Tibial nerve (tissue), 4 donors: ENCODE data around the gene UBE2J2. TPM values are rescaled to one million over a fixed set of nuclear protein-coding genes. Genes with fewer than 3 reads are reported as not detected.

Source experiments
- DNase-seq, 2 donors: peaks; one replicate each; pipeline ENCODE4 v3.0.0-alpha.2; 2019; ENCODE audit warnings: low spot score in 2 of 2
- H3K27ac ChIP-seq, 4 donors: fragments of 200-600 bp; sonication (generic) in 3 of 4; one replicate each; pipeline ENCODE4 v1.5.1; 2017 to 2019; ENCODE audit warnings: mild to moderate bottlenecking in 1 of 4
- H3K27me3 ChIP-seq, 2 donors: fragments of 200-600 bp; sonication (generic) in 1 of 2; one replicate each; pipeline versions ENCODE4 v1.5.1 to v1.6.0; 2017 to 2019
- H3K36me3 ChIP-seq, 3 donors: fragments of 200-600 bp; sonication (generic); one replicate each; pipeline ENCODE4 v1.5.1; 2018 to 2019
- H3K4me1 ChIP-seq, 4 donors: fragments of 200-600 bp; sonication (generic) in 3 of 4; one replicate each; pipeline ENCODE4 v1.5.1; 2017 to 2019
- H3K4me3 ChIP-seq, 4 donors: fragments of 200-600 bp; sonication (generic) in 3 of 4; one replicate each; pipeline ENCODE4 v1.5.1; 2017 to 2019; ENCODE audit warnings: mild to moderate bottlenecking in 1 of 4, moderate library complexity in 1 of 4
- H3K9me3 ChIP-seq, 4 donors: fragments of 200-600 bp; sonication (generic) in 3 of 4; one replicate each; pipeline ENCODE4 v1.5.1; 2017 to 2019
- EP300 ChIP-seq, 2 donors: sonication (generic); formaldehyde crosslinking; IDR thresholded peaks; one replicate each; pipeline ENCODE4 v1.6.1; 2017; ENCODE audit warnings: antibody characterized with exemption in 2 of 2, mild to moderate bottlenecking in 1 of 2
- POLR2A ChIP-seq, 2 donors: fragments of 450-650 bp; IDR thresholded peaks; one replicate each; pipeline ENCODE4 v1.6.1; 2017; ENCODE audit warnings: antibody characterized with exemption in 2 of 2, mild to moderate bottlenecking in 2 of 2, moderate library complexity in 2 of 2
- WGBS, 2 donors: methylation state at CpG; one replicate each; pipeline ENCODE4 v1.1.5; 2018; 5-methylcytosine and 5-hydroxymethylcytosine counted together
- total RNA-seq, 4 donors: library from RNA; depleted of rRNA; stranded (reverse); fragments of >200 nt; gene quantifications; one replicate each; pipeline ENCODE4 v1.1.0, GENCODE V29; 2016
- TF ChIP-seq, protein P1 (sequence below), 5 experiments: fragments of 200-600 bp in 3 of 5; fragments of 450-650 bp in 2 of 5; sonication (generic) in 3 of 5; IDR thresholded peaks; one replicate each; pipeline ENCODE4 v1.5.1; 2016 to 2019; ENCODE audit warnings: antibody characterized with exemption in 5 of 5, mild to moderate bottlenecking in 3 of 5, moderate library complexity in 2 of 5

Gene UBE2J2
- total RNA-seq, 4 donors from 2014 or later, result 42.2 to 61.0 (median 53.5) TPM

DNA sequence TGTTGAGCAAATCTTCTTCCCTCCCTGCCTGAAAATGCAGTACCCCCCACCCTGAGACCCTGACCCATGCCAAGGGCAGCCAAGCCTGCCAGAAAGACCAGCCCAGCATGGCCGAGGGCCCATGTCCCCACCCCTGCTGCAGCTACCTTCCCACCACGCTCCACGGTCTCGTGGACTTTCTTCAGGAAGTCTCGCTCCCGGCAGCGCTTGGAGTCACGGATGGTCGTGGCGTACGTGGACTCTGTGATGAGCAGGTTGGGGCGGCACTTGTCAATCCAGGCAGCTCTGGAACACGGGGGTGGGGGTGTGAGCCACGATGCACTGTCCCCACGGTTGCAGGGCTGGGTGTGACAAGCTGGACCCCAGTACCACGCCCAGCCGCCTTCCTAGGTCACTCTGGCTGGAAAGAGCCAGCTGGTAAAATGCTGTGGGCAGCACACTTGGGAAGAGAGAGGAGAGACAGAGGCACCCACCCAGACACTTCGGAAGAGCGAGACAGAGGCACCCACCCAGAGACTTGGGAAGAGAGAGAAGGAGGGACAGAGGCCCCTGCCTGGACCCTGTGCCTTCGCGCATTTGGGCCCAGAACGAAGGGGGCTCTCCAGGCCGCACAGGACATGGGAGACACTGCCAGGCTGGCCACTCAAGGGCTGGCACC is 41.2 kb upstream of the UBE2J2 start:
- no peaks in the 10 kb centered on the region for H3K9me3 ChIP-seq

DNA sequence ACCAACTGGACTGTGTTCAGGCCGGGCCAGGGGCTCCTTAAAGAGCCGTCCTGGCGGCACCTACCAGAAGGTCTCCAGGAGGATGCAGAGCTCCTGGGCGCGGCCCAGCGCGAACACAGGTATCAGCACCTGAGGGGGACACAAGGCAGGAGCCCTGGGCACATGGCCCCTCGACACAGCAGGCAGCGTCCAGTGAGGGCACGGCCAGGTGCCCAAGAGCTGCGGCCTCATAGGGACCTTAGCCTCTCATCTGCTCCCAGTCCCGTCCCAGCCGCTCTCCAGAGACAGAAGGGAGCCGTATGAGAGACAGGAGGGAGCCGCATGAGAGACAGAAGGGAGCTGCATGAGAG is 40.6 kb upstream of the UBE2J2 start:
- Histone ChIP-seq H3K4me1 (peaks cover 0 to 32% (median 11%) of the 10 kb centered on the region in 4 donors), H3K4me3 (no peak overlapping the region), H3K27ac (no peak overlapping the region), H3K9me3 (no peaks in the 10 kb centered on the region), H3K27me3 (no peaks in the 10 kb centered on the region), H3K36me3 (peaks cover 0 to 85% (median 10%) of the 10 kb centered on the region in 3 donors)
- TF ChIP-seq EP300 (IDR thresholded peaks at IDR 0.05) (no peak), POLR2A (IDR thresholded peaks at IDR 0.05) (no peak)
- TF ChIP-seq, protein P1, sequence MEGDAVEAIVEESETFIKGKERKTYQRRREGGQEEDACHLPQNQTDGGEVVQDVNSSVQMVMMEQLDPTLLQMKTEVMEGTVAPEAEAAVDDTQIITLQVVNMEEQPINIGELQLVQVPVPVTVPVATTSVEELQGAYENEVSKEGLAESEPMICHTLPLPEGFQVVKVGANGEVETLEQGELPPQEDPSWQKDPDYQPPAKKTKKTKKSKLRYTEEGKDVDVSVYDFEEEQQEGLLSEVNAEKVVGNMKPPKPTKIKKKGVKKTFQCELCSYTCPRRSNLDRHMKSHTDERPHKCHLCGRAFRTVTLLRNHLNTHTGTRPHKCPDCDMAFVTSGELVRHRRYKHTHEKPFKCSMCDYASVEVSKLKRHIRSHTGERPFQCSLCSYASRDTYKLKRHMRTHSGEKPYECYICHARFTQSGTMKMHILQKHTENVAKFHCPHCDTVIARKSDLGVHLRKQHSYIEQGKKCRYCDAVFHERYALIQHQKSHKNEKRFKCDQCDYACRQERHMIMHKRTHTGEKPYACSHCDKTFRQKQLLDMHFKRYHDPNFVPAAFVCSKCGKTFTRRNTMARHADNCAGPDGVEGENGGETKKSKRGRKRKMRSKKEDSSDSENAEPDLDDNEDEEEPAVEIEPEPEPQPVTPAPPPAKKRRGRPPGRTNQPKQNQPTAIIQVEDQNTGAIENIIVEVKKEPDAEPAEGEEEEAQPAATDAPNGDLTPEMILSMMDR (IDR thresholded peaks at IDR 0.05), result no peak
- DNase-seq, result no peak
- WGBS, 2 donors, result 89 to 93% methylated on average over 5 to 13 of the region's 15 CpGs

More for the DNA sequence above, 41.2 kb upstream of the UBE2J2 start:
- H3K36me3 ChIP-seq, result peaks cover 0 to 88% (median 12%) of the 10 kb centered on the region in 3 donors
- TF ChIP-seq, protein P1 (IDR thresholded peaks at IDR 0.05), result no peak
- TF ChIP-seq POLR2A (IDR thresholded peaks at IDR 0.05), result no peak
- TF ChIP-seq EP300 (IDR thresholded peaks at IDR 0.05), result no peak
- no peaks in the 10 kb centered on the region for H3K27me3 ChIP-seq
- 85 to 91% methylated on average over 22 to 23 of the region's 23 CpGs for WGBS, 2 donors
- H3K4me3 ChIP-seq, result no peak overlapping the region
- DNase-seq, result no peak
- peaks cover 0 to 32% (median 6%) of the 10 kb centered on the region in 4 donors for H3K4me1 ChIP-seq
- no peak overlapping the region for H3K27ac ChIP-seq

DNA sequence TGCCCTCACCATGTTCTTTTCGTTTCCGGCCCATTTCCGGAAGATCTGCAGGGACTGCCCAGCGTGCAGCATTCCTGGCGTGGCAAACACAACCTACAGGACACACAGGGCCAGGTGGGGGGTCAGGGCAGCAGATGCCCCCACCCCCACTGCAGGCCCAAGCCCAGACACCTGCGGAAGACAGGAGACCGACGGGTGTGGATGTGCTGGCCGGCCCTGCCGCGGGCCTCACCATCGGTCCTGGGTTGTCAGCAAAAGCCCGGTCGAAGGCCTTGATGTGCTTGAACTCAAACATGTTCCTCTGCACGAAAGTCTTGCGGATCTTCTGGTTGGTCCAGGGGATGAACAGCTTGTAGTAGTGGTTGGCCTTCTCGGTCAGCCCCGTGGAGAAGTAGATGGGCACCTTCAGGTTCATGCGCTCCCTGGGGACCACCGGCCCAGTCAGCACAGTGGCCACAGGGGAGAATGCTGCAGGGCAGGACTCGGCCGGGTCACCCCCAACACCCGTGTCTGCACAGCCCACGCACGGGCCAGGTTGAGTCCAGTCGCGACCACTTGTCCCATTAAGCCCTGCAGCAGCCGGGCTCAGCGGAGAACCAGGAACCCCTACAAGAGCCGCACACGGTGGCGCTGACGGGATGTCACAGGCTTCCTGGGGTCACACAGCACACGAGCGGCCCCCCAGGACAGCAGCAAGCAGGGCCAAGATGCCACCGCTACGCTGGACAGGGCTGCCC is 40.0 kb upstream of the UBE2J2 start:
- H3K9me3 ChIP-seq, result no peaks in the 10 kb centered on the region
- H3K4me3 ChIP-seq, result no peak overlapping the region
- TF ChIP-seq EP300 (IDR thresholded peaks at IDR 0.05), result no peak
- TF ChIP-seq, protein P1 (IDR thresholded peaks at IDR 0.05), result no peak
- no peak for TF ChIP-seq POLR2A (IDR thresholded peaks at IDR 0.05)
- peaks cover 0 to 79% (median 5%) of the 10 kb centered on the region in 3 donors for H3K36me3 ChIP-seq
- peaks cover 0 to 32% (median 16%) of the 10 kb centered on the region in 4 donors for H3K4me1 ChIP-seq
- H3K27me3 ChIP-seq, result no peaks in the 10 kb centered on the region
- no peak overlapping the region for H3K27ac ChIP-seq
- DNase-seq, result no peak
- whole genome bisulfite sequencing, 2 donors, result 83 to 84% methylated on average over 6 to 27 of the region's 37 CpGs

DNA sequence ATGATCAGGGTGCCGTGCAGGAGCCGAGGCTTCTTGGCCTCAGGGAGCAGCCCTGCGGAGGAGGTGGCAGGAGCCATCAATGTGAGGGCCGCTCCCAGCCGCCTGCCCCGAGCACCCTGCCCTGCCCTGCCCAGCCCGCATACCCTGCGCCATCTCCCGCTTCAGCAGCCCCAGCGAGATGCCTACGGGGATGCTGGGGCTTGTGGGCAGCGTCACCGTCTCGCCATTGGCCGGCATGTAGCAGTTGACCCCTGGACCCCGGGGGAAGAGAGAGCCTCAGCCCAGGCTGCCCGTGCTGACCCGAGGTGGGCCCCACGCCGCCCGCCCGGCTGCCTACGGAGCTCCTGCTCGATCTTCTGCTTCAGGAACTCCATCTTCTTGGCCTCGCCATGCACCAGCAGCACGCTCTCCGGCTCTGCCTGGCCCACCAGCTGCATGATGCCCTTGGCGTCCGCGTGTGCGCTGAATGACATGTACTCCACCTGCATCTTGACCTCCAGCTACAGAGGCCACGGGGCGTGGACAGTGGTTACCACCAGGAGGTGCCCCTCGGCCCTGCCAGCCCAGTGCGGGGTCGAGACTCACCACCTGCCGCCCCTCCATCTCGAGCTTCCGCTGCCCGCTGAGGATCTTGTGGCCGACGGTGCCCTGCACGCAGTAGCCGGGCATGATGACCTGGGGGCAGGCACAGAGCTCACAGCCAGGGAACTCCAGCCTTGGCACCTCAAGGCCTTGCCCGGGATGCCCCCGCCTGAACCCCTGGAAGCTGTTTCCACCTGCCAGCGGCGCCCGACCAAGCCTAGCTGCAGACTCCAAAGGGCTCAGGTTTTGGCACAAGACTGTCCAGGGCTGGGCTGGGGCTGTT is 39.0 kb upstream of the UBE2J2 start:
- H3K4me1 ChIP-seq, result peaks cover 0 to 24% (median 13%) of the 10 kb centered on the region in 4 donors

More for the DNA sequence above, 39.0 kb upstream of the UBE2J2 start:
- H3K27ac ChIP-seq, result no peak overlapping the region
- no peaks in the 10 kb centered on the region for H3K9me3 ChIP-seq
- peaks cover 0 to 69% (median 5%) of the 10 kb centered on the region in 3 donors for H3K36me3 ChIP-seq
- no peaks in the 10 kb centered on the region for H3K27me3 ChIP-seq
- TF ChIP-seq POLR2A (IDR thresholded peaks at IDR 0.05), result no peak
- no peak for TF ChIP-seq EP300 (IDR thresholded peaks at IDR 0.05)
- TF ChIP-seq, protein P1 (IDR thresholded peaks at IDR 0.05), result no peak
- H3K4me3 ChIP-seq, result no peak overlapping the region
- DNase-seq, result no peak
- WGBS, 2 donors, result 83 to 88% methylated on average over 35 to 39 of the region's 49 CpGs
